Measurements from ENCODE around the gene CENPB.
A peak's percentile ranks its signal among the peaks of the same experiment; 100 is the strongest.

Gene CENPB

DNA sequence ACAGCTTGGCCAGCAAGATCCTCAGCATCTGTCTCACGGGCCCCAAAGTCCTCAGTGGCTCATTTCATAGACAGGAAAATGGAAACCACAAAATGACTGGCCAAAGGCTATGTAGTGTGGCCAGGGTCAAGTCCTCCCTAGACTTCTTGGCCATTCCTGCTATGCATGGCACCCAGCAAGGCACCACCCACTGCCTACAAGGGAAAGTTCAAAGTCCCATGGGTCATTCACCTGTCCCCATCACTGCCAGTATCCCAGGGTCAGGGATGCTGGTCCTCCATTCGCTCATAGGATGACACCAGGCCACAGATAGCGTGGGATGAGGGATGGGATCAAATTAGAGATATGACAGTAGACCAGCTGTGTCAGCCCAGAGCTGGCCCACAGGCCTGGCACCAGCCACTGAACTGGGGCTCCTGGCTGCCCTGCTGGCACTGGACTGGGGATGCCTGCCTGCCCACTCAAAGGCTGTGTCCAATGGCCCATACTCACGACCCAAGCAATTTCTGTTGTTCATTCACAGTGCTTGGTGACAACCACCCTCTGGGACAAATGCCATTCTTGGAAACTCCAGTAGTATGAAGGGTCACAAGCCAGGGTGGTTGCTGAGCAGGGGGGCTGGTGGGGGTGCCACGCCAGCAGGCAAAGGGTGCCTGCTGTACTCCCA lies 30.6 kb downstream of the CENPB start:
- no peaks in the 10 kb centered on the region for H3K27me3 Mint-ChIP-seq
- H3K27ac Mint-ChIP-seq: no peak overlapping the region
- no peak overlapping the region for H3K4me3 Mint-ChIP-seq
- H3K9me3 Mint-ChIP-seq: no peaks in the 10 kb centered on the region
- DNase-seq (no peak), ATAC-seq (no peak)
- peaks cover 7% of the 10 kb centered on the region for H3K36me3 Mint-ChIP-seq (ENCODE audit: low read depth)
- peaks cover 12% of the 10 kb centered on the region for H3K4me1 Mint-ChIP-seq

DNA sequence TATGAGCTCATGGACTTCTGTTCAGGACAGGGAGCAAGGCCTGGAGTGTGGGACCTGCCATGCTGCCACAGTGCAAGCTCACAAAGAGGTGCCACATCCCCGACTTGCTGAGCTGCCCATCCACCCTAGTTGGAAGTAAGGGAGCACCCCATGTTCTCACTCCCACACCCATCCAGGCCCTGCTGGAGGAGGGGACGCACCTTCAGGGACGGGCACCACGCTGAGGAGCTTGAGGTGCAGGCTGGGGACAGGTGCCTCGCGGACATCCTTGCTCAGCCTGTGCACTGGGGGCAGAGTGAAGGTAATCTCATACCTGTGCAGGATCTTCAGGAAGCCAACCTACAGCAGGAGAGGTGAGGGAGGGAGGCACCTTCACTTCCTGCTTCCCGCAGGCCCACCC lies 31.3 kb downstream of the CENPB start:
- Mint-ChIP-seq H3K4me1 (peaks cover 15% of the 10 kb centered on the region), H3K27ac (no peak overlapping the region), H3K36me3 (ENCODE audit: low read depth) (peaks cover 7% of the 10 kb centered on the region), H3K9me3 (no peaks in the 10 kb centered on the region), H3K27me3 (no peaks in the 10 kb centered on the region), H3K4me3 (no peak overlapping the region)
- no peak for ATAC-seq
- no peak for DNase-seq

DNA sequence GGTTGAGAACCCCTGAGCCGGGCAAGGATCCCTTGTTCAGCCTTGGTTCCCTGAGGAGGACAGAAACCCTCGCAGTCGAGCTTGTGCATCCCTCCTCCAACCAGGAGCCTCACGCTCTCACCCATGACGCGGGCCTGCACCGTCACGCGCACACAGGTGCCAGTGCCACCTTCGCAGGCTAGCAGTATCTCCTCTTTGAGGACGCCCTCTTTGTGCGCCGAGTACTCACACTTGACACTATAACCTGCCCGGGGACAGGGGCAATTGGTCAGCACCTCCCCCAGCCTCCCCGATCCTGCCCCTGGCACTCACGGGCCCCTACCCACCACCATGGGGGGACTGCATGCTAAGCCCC lies 32.3 kb downstream of the CENPB start:
- no peaks in the 10 kb centered on the region for H3K9me3 Mint-ChIP-seq
- ATAC-seq (no peak), DNase-seq (no peak)
- H3K27me3 Mint-ChIP-seq: no peaks in the 10 kb centered on the region
- H3K4me3 Mint-ChIP-seq: no peak overlapping the region
- no peak overlapping the region for H3K27ac Mint-ChIP-seq
- H3K4me1 Mint-ChIP-seq: peaks cover 15% of the 10 kb centered on the region
- peaks cover 7% of the 10 kb centered on the region for H3K36me3 Mint-ChIP-seq (ENCODE audit: low read depth)

DNA sequence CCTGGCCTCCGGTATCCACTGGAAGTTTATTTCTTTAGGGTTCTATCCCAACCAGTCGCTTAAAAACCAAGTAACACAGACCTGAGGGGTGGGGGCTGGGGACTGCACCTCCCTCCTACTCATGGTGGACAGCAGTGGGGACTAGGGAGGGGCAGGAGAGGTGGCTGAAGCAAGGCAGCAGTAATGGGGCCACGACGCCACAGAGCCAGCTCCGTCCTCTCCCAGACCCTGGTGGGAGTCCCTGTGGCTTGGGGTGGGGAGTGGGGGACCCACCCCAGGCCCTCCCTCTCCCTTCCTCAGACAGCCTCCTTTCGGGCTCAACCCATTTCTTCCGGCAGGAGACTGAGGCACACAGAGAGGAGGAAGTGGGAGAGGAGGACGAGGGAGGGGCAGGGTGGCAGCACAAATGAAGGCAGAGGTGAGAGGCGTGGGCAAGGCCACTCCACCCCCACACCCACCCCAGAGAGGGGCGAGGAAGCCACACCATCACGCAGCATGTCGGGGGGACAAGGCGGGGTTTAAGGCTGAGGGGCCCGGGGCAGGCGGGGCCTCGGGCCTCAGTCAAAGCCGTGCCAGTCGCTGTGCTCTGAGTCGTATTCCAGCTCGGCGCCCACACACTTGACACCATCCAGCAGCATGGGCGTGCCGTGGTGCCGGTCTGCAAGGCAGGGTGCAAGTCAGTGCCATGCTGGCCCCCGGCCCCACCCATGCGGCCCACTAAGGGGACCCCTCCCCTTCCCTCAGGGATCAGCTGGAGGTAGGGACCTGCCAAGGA lies 32.9 kb downstream of the CENPB start:
- H3K4me3 Mint-ChIP-seq: no peak overlapping the region
- DNase-seq (no peak), ATAC-seq (no peak)
- peaks cover 15% of the 10 kb centered on the region for H3K4me1 Mint-ChIP-seq
- no peak overlapping the region for H3K27ac Mint-ChIP-seq
- peaks cover 7% of the 10 kb centered on the region for H3K36me3 Mint-ChIP-seq (ENCODE audit: low read depth)
- no peaks in the 10 kb centered on the region for H3K9me3 Mint-ChIP-seq
- no peaks in the 10 kb centered on the region for H3K27me3 Mint-ChIP-seq

DNA sequence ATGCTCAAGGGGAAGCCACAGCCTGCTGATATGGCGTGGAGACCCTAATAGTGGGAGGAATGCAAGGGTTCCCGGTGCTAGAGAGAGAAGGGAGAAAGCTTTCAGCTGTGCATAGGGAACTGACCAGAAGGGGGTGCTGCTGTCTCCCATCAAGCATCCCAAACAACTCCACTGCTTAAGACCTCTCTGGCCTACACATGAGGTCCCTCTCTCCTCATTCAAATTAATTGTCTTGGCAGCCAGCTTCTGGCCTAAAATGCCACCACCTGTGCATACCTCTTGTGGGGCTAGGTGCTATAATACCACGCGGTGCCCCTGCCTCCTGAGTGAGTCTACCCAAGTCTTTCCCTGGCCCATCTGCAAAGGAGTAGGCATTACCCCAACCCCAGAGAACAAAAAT lies 33.4 kb downstream of the CENPB start:
- DNase-seq (peak; percentile 69), ATAC-seq (peak; percentile 33)
- Mint-ChIP-seq H3K27me3 (no peaks in the 10 kb centered on the region), H3K27ac (no peak overlapping the region), H3K9me3 (no peaks in the 10 kb centered on the region), H3K4me1 (peaks cover 15% of the 10 kb centered on the region), H3K36me3 (ENCODE audit: low read depth) (peaks cover 4% of the 10 kb centered on the region), H3K4me3 (no peak overlapping the region)

DNA sequence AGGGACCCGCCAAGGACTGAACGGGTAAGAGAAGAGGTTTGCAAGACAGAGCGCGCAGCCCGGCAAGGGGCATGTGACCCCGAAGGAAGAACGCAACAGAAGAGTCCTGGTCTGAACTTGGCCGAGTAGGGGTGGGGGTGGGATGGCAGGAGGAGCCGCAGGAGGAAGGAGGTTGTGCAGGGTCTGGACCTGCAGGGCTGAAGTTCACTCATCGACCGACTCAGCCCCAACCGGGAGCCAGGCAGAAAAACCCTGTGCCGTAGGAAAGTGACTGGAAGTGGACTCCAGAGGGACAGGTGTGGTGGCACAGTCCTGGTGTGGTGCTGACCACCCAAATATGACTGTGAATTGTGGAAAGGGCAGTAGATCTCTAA lies 34.2 kb downstream of the CENPB start:
- Mint-ChIP-seq H3K36me3 (ENCODE audit: low read depth) (peaks cover 3% of the 10 kb centered on the region), H3K27me3 (peaks cover 3% of the 10 kb centered on the region), H3K9me3 (no peaks in the 10 kb centered on the region), H3K4me1 (peaks cover 15% of the 10 kb centered on the region), H3K4me3 (peak overlapping the region; percentile 70), H3K27ac (peak overlapping the region; percentile 81)
- no peak for ATAC-seq
- no peak for DNase-seq

DNA sequence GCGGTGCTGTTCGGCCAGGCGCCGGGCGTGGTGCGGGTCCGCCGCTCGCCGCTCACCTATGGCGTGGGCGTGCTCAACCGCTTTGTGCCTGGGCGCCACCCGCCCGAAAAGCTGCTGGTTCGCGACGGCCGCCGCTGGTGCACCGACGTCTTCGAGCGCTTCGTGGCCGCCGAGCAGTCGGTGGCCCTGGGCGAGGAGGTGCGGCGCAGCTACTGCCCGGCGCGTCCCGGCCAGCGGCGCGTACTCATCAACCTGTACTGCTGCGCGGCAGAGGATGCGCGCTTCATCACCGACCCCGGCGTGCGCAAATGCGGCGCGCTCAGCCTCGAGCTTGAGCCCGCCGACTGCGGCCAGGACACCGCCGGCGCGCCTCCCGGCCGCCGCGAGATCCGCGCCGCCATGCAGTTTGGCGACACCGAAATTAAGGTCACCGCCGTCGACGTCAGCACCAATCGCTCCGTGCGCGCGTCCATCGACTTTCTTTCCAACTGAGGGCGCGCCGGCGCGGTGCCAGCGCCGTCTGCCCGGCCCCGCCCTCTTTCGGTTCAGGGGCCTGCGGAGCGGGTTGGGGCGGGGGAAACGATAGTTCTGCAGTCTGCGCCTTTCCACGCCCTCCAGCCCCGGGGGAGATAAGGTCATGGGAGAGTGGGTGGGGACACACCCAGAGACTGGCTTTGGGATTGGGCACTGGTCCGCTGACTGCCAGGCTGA lies 34.7 kb downstream of the CENPB start:
- peaks cover 3% of the 10 kb centered on the region for H3K36me3 Mint-ChIP-seq (ENCODE audit: low read depth)
- peak overlapping the region; percentile 81 for H3K27ac Mint-ChIP-seq
- peaks cover 7% of the 10 kb centered on the region for H3K27me3 Mint-ChIP-seq
- no peaks in the 10 kb centered on the region for H3K9me3 Mint-ChIP-seq
- DNase-seq (peak; percentile 79), ATAC-seq (peak; percentile 80)
- H3K4me3 Mint-ChIP-seq: peak overlapping the region; percentile 70
- peaks cover 15% of the 10 kb centered on the region for H3K4me1 Mint-ChIP-seq

DNA sequence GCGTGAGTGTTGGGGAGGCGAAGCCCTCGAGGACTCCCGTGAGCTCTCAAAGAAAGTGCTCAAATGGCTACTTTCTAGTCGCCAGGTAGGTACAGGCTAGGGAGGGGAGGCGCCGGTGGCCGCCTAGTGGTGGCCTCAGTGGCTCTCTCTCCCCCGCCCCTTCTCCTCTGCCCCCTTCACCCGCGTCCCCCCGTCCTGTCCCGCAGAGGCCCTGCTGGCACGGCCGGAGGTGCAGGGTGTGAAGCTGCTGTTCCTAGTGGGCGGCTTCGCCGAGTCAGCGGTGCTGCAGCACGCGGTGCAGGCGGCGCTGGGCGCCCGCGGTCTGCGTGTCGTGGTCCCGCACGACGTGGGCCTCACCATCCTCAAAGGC lies 35.2 kb downstream of the CENPB start:
- Mint-ChIP-seq H3K27ac (no peak overlapping the region), H3K4me1 (peaks cover 15% of the 10 kb centered on the region), H3K27me3 (peaks cover 7% of the 10 kb centered on the region), H3K36me3 (ENCODE audit: low read depth) (no peaks in the 10 kb centered on the region), H3K4me3 (no peak overlapping the region), H3K9me3 (no peaks in the 10 kb centered on the region)
- ATAC-seq: no peak
- no peak for DNase-seq

DNA sequence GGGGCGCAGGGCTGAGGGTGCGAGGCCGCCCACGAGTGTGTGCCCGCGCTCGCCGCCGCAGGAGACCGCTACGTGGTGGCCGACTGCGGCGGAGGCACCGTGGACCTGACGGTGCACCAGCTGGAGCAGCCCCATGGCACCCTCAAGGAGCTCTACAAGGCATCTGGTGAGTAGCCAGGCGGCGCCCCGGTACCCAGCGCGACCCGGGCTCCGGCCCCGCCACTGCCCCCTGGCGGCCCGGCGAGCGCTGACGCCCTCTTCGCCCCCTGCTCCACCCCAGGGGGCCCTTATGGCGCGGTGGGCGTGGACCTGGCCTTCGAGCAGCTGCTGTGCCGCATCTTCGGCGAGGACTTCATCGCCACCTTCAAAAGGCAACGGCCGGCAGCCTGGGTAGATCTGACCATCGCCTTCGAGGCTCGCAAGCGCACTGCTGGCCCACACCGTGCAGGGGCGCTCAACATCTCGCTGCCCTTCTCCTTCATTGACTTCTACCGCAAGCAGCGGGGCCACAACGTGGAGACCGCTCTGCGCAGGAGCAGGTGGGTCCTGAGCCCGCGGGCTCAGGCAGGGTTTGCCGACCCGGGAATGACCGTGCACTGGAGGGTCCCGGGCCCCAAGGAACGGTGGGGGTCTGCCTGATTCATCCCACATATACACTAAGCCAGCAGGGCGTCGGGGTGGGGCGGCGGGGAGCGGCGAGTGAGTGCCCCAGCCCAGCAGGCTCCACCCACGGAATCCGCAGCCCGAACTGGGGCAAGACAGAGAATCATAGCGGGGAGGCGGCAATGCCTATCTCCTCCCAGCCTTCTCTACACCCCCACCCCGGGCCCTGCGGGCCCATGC lies 36.6 kb downstream of the CENPB start:
- H3K27ac Mint-ChIP-seq: no peak overlapping the region
- DNase-seq: peak; percentile 62
- no peaks in the 10 kb centered on the region for H3K36me3 Mint-ChIP-seq (ENCODE audit: low read depth)
- H3K4me1 Mint-ChIP-seq: peaks cover 16% of the 10 kb centered on the region
- peaks cover 8% of the 10 kb centered on the region for H3K27me3 Mint-ChIP-seq
- no peaks in the 10 kb centered on the region for H3K9me3 Mint-ChIP-seq
- no peak overlapping the region for H3K4me3 Mint-ChIP-seq
- ATAC-seq: peak; percentile 25

DNA sequence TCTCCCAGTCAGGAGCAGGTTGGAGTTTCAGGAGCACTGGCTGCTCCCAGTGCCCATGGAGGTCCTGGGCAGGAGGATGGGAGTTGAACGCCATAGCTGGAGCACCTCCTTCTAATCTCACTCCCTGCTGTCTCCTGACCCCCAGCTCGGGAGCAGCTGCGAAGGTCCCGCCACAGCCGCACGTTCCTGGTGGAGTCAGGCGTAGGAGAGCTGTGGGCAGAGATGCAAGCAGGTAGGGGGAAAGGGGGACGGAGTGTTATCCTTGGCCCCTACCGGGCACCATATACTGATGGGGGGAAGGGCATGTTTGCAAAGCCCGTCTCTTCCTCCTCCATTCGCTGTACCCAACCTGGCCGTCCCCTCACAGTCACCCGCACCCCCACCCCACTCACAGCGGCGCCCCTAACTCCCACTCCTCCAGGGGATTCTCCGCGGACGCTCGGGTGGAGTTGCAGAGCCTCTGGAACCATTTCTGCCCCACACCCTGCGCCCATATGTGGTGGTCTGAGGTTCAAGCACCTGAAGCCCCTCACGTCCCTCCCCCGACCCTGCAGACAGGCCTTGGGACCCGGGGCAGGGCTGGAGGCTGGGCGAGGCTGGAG lies 37.4 kb downstream of the CENPB start:
- H3K27ac Mint-ChIP-seq: no peak overlapping the region
- DNase-seq (no peak), ATAC-seq (no peak)
- no peaks in the 10 kb centered on the region for H3K9me3 Mint-ChIP-seq
- H3K27me3 Mint-ChIP-seq: peaks cover 13% of the 10 kb centered on the region
- no peak overlapping the region for H3K4me3 Mint-ChIP-seq
- H3K36me3 Mint-ChIP-seq (ENCODE audit: low read depth): no peaks in the 10 kb centered on the region
- H3K4me1 Mint-ChIP-seq: peaks cover 20% of the 10 kb centered on the region

DNA sequence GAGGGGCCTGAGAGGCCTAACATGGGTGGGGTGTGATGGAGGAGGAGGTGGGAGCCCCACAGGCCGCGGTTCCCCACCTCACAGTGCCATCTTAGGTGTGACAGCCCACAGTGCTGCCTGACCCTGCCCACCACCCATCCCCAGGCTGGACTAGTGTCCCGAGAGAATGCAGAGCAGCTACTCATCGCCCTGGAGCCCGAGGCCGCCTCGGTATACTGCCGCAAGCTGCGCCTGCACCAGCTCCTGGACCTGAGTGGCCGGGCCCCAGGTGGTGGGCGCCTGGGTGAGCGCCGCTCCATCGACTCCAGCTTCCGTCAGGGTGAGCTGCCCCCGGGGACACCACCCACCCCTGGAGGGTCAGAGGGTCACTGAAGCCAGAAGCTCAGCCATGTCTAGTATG lies 38.5 kb downstream of the CENPB start:
- ATAC-seq: no peak
- no peak overlapping the region for H3K27ac Mint-ChIP-seq
- no peak for DNase-seq
- no peak overlapping the region for H3K4me3 Mint-ChIP-seq
- H3K9me3 Mint-ChIP-seq: no peaks in the 10 kb centered on the region
- no peaks in the 10 kb centered on the region for H3K36me3 Mint-ChIP-seq (ENCODE audit: low read depth)
- peaks cover 13% of the 10 kb centered on the region for H3K27me3 Mint-ChIP-seq
- H3K4me1 Mint-ChIP-seq: peaks cover 20% of the 10 kb centered on the region

DNA sequence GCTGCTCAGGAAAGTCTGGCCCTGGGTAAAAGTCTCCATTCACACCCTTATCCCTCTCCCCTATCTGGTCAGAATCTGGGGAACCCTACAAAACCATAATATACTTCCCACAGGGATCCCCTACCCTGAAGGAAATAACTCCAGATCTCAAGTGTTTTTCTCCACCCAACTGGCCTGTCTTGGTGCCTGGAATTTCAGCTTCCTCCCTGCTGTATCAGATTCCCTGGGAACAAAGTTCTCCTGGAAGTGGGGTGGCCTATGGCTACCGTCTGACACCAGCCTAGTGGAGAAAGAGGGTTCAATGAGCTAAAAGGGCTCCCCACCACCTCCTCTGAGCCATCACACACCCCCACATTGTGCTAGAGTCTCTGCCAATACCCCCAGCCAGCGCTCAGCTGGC lies 39.1 kb downstream of the CENPB start:
- Mint-ChIP-seq H3K36me3 (ENCODE audit: low read depth) (no peaks in the 10 kb centered on the region), H3K27ac (no peak overlapping the region), H3K4me3 (no peak overlapping the region), H3K9me3 (no peaks in the 10 kb centered on the region), H3K27me3 (peaks cover 13% of the 10 kb centered on the region), H3K4me1 (peaks cover 15% of the 10 kb centered on the region)
- no peak for DNase-seq
- no peak for ATAC-seq

DNA sequence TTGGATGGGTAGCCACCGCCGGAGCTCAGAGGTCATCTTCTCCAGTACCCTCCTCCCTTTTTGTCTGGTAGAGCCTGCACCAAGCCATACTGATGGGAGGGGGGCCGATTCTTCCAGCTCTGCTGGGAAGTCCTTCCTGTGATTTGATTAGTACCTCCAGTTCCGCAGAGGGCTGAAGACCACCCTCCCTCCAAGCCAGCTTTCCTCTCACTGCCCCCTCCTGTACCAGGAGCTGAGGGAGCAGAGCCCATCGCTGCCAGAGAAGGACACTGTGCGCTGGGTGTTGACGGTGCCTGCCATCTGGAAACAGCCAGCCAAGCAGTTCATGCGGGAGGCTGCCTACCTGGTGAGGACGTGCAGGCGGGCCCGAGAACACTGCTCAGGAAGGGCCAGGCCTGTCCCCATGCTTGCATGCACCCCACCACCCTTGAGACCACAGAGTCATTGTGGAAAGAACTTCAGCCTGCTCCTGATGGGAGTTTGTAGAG lies 40.8 kb downstream of the CENPB start:
- Mint-ChIP-seq H3K27ac (no peak overlapping the region), H3K9me3 (no peaks in the 10 kb centered on the region), H3K4me3 (no peak overlapping the region), H3K27me3 (peaks cover 13% of the 10 kb centered on the region), H3K4me1 (peaks cover 6% of the 10 kb centered on the region), H3K36me3 (ENCODE audit: low read depth) (no peaks in the 10 kb centered on the region)
- no peak for ATAC-seq
- DNase-seq: no peak

All from activated naive CD8-positive, alpha-beta T cell treated with anti-CD3 and anti-CD28 coated beads, Interleukin-2, amount 50 U/mL, for 24 hours (primary cell).